ENCODE results near the gene AHNAK. TPM values are rescaled to one million over a fixed set of nuclear protein-coding genes. Genes with fewer than 3 reads are reported as not detected.
"Not testable (repeated sequence)": the region's sequence is repeated elsewhere in the genome, so short reads cannot be mapped to it uniquely, and the experiment has no call there.

AHNAK gene
- polyA plus RNA-seq, 1 donor: 134 TPM

GRCh38 chr11:62559626-62560025 is 13.0 kb upstream of the AHNAK start:
- not testable (repeated sequence) for DNase-seq; H3K4me3 ChIP-seq (ENCODE audit: low read length); H3K27me3 ChIP-seq (ENCODE audit: control insufficient read depth, insufficient read depth, low read length); H3K9me3 ChIP-seq (ENCODE audit: control insufficient read depth, low read depth, low read length); H3K27ac ChIP-seq (ENCODE audit: low read length)
- Histone ChIP-seq H3K36me3 (ENCODE audit: control insufficient read depth, insufficient read depth, low read length) (peaks cover 46% of the 10 kb centered on the region), H3K4me1 (ENCODE audit: control insufficient read depth, insufficient read depth, low read length) (peaks cover 53% of the 10 kb centered on the region)
- no CpG with 5 or more reads among the region's 5 CpGs for WGBS (ENCODE audit: insufficient coverage, low lambda C conversion rate)

GRCh38 chr11:62559204-62559603 is 12.6 kb upstream of the AHNAK start:
- Histone ChIP-seq H3K4me1 (ENCODE audit: control insufficient read depth, insufficient read depth, low read length) (peaks cover 57% of the 10 kb centered on the region), H3K27me3 (ENCODE audit: control insufficient read depth, insufficient read depth, low read length) (no peaks in the 10 kb centered on the region), H3K36me3 (ENCODE audit: control insufficient read depth, insufficient read depth, low read length) (peaks cover 46% of the 10 kb centered on the region), H3K9me3 (ENCODE audit: control insufficient read depth, low read depth, low read length) (no peaks in the 10 kb centered on the region), H3K27ac (ENCODE audit: low read length) (no peak overlapping the region), H3K4me3 (ENCODE audit: low read length) (no peak overlapping the region)
- WGBS (ENCODE audit: insufficient coverage, low lambda C conversion rate): no CpG with 5 or more reads among the region's 8 CpGs
- DNase-seq: no peak

- H3K27me3 ChIP-seq (ENCODE audit: control insufficient read depth, insufficient read depth, low read length): no peaks in the 10 kb centered on the region
- WGBS (ENCODE audit: insufficient coverage, low lambda C conversion rate): no CpG with 5 or more reads among the region's 9 CpGs
- H3K9me3 ChIP-seq (ENCODE audit: control insufficient read depth, low read depth, low read length): no peaks in the 10 kb centered on the region
- H3K27ac ChIP-seq (ENCODE audit: low read length): peak overlapping the region; percentile 47
- no peak overlapping the region for H3K4me3 ChIP-seq (ENCODE audit: low read length)
- no peak for DNase-seq
- peaks cover 42% of the 10 kb centered on the region for H3K36me3 ChIP-seq (ENCODE audit: control insufficient read depth, insufficient read depth, low read length)
- peaks cover 63% of the 10 kb centered on the region for H3K4me1 ChIP-seq (ENCODE audit: control insufficient read depth, insufficient read depth, low read length)
Measured at GRCh38 chr11:62558669-62559068, 12.1 kb upstream of the AHNAK start.

GRCh38 chr11:62556875-62557631 is 10.4 kb upstream of the AHNAK start:
- Histone ChIP-seq H3K36me3 (ENCODE audit: control insufficient read depth, insufficient read depth, low read length) (peaks cover 29% of the 10 kb centered on the region), H3K4me1 (ENCODE audit: control insufficient read depth, insufficient read depth, low read length) (peaks cover 74% of the 10 kb centered on the region), H3K9me3 (ENCODE audit: control insufficient read depth, low read depth, low read length) (no peaks in the 10 kb centered on the region), H3K27ac (ENCODE audit: low read length) (peak overlapping the region; percentile 47), H3K27me3 (ENCODE audit: control insufficient read depth, insufficient read depth, low read length) (no peaks in the 10 kb centered on the region), H3K4me3 (ENCODE audit: low read length) (no peak overlapping the region)
- no peak for DNase-seq
- WGBS (ENCODE audit: insufficient coverage, low lambda C conversion rate): no CpG with 5 or more reads among the region's 3 CpGs

- no CpG with 5 or more reads among the region's 14 CpGs for WGBS (ENCODE audit: insufficient coverage, low lambda C conversion rate)
- Histone ChIP-seq H3K27me3 (ENCODE audit: control insufficient read depth, insufficient read depth, low read length) (no peaks in the 10 kb centered on the region), H3K36me3 (ENCODE audit: control insufficient read depth, insufficient read depth, low read length) (peaks cover 25% of the 10 kb centered on the region), H3K4me3 (ENCODE audit: low read length) (no peak overlapping the region), H3K9me3 (ENCODE audit: control insufficient read depth, low read depth, low read length) (no peaks in the 10 kb centered on the region), H3K27ac (ENCODE audit: low read length) (peak overlapping the region; percentile 47), H3K4me1 (ENCODE audit: control insufficient read depth, insufficient read depth, low read length) (peaks cover 74% of the 10 kb centered on the region)
- DNase-seq: peak in 1 of 2 donors; percentile 82
Measured at GRCh38 chr11:62556108-62556874, 9.7 kb upstream of the AHNAK start.

GRCh38 chr11:62555464-62556107 is 9.0 kb upstream of the AHNAK start:
- no peak for DNase-seq
- WGBS (ENCODE audit: insufficient coverage, low lambda C conversion rate): 0% methylated on average over 1 of the region's 4 CpGs

GRCh38 chr11:62554387-62555167 is 8.0 kb upstream of the AHNAK start:
- no CpG with 5 or more reads among the region's 7 CpGs for WGBS (ENCODE audit: insufficient coverage, low lambda C conversion rate)
- Histone ChIP-seq H3K4me1 (ENCODE audit: control insufficient read depth, insufficient read depth, low read length) (peaks cover 74% of the 10 kb centered on the region), H3K27ac (ENCODE audit: low read length) (peak overlapping the region; percentile 99), H3K27me3 (ENCODE audit: control insufficient read depth, insufficient read depth, low read length) (no peaks in the 10 kb centered on the region), H3K9me3 (ENCODE audit: control insufficient read depth, low read depth, low read length) (no peaks in the 10 kb centered on the region), H3K4me3 (ENCODE audit: low read length) (no peak overlapping the region), H3K36me3 (ENCODE audit: control insufficient read depth, insufficient read depth, low read length) (peaks cover 16% of the 10 kb centered on the region)
- no peak for DNase-seq

More at GRCh38 chr11:62555464-62556107, 9.0 kb upstream of the AHNAK start:
- Histone ChIP-seq H3K4me1 (ENCODE audit: control insufficient read depth, insufficient read depth, low read length) (peaks cover 74% of the 10 kb centered on the region), H3K4me3 (ENCODE audit: low read length) (no peak overlapping the region), H3K9me3 (ENCODE audit: control insufficient read depth, low read depth, low read length) (no peaks in the 10 kb centered on the region), H3K27ac (ENCODE audit: low read length) (peak overlapping the region; percentile 47), H3K36me3 (ENCODE audit: control insufficient read depth, insufficient read depth, low read length) (peaks cover 25% of the 10 kb centered on the region), H3K27me3 (ENCODE audit: control insufficient read depth, insufficient read depth, low read length) (no peaks in the 10 kb centered on the region)

- DNase-seq: no peak
- WGBS (ENCODE audit: insufficient coverage, low lambda C conversion rate): no CpG with 5 or more reads among the region's 8 CpGs
- H3K27ac ChIP-seq (ENCODE audit: low read length): peak overlapping the region; percentile 99
- H3K36me3 ChIP-seq (ENCODE audit: control insufficient read depth, insufficient read depth, low read length): peaks cover 9% of the 10 kb centered on the region
- H3K4me1 ChIP-seq (ENCODE audit: control insufficient read depth, insufficient read depth, low read length): peaks cover 77% of the 10 kb centered on the region
- no peaks in the 10 kb centered on the region for H3K9me3 ChIP-seq (ENCODE audit: control insufficient read depth, low read depth, low read length)
- no peak overlapping the region for H3K4me3 ChIP-seq (ENCODE audit: low read length)
- no peaks in the 10 kb centered on the region for H3K27me3 ChIP-seq (ENCODE audit: control insufficient read depth, insufficient read depth, low read length)
Measured at GRCh38 chr11:62553839-62554361, 7.3 kb upstream of the AHNAK start.

GRCh38 chr11:62553080-62553838 is 6.7 kb upstream of the AHNAK start:
- Histone ChIP-seq H3K36me3 (ENCODE audit: control insufficient read depth, insufficient read depth, low read length) (peaks cover 3% of the 10 kb centered on the region), H3K27me3 (ENCODE audit: control insufficient read depth, insufficient read depth, low read length) (no peaks in the 10 kb centered on the region), H3K4me3 (ENCODE audit: low read length) (peak overlapping the region; percentile 5), H3K9me3 (ENCODE audit: control insufficient read depth, low read depth, low read length) (no peaks in the 10 kb centered on the region), H3K4me1 (ENCODE audit: control insufficient read depth, insufficient read depth, low read length) (peaks cover 83% of the 10 kb centered on the region), H3K27ac (ENCODE audit: low read length) (peak overlapping the region; percentile 99)
- peak; percentile 93 to 97 for DNase-seq
- 0% methylated on average over 2 of the region's 15 CpGs for WGBS (ENCODE audit: insufficient coverage, low lambda C conversion rate)
